ENCODE measurements around the gene C5orf15. TPM values are rescaled to one million over a fixed set of nuclear protein-coding genes. Genes with fewer than 3 reads are reported as not detected.
A peak's percentile ranks its signal among the peaks of the same experiment; 100 is the strongest.

C5orf15 gene
- total RNA-seq (10 to 100 TPM in 4 of 5 donors, 1 to 10 TPM in 1; 2.9 to 77.8 (median 31.2) TPM), polyA plus RNA-seq (10 to 100 TPM; 16.9 to 18.2 (median 17.7) TPM)
- long read RNA-seq, donor 1, transcript C5orf15-201 (3 exons, 2,358 nt): major isoform, 13 of 13 reads
- long read RNA-seq, donor 1, partial matches to known transcripts: 0 of 13 reads
- long read RNA-seq, donor 1, other reads (novel, unspliced or antisense): 0 of 13 reads
- long read RNA-seq, donor 2, transcript C5orf15-201 (3 exons, 2,358 nt): major isoform, 19 of 30 reads
- long read RNA-seq, donor 2, partial matches to known transcripts: 11 of 30 reads
- long read RNA-seq, donor 2, other reads (novel, unspliced or antisense): 0 of 30 reads
- long read RNA-seq, donor 3, transcript C5orf15-201 (3 exons, 2,358 nt): major isoform, 13 of 13 reads
- long read RNA-seq, donor 3, partial matches to known transcripts: 0 of 13 reads
- long read RNA-seq, donor 3, other reads (novel, unspliced or antisense): 0 of 13 reads
- long read RNA-seq, donor 4, partial matches to known transcripts: 0 of 4 reads
- long read RNA-seq, donor 4, other reads (novel, unspliced or antisense): 0 of 4 reads
- long read RNA-seq, donor 5, transcript C5orf15-201 (3 exons, 2,358 nt): major isoform, 25 of 25 reads
- long read RNA-seq, donor 5, partial matches to known transcripts: 0 of 25 reads
- long read RNA-seq, donor 5, other reads (novel, unspliced or antisense): 0 of 25 reads
- long read RNA-seq, donor 6, transcript C5orf15-201 (3 exons, 2,358 nt): major isoform, 34 of 52 reads
- long read RNA-seq, donor 6, partial matches to known transcripts: 18 of 52 reads
- long read RNA-seq, donor 6, other reads (novel, unspliced or antisense): 0 of 52 reads
- long read RNA-seq, donor 7, transcript C5orf15-201 (3 exons, 2,358 nt): major isoform, 22 of 27 reads
- long read RNA-seq, donor 7, partial matches to known transcripts: 5 of 27 reads
- long read RNA-seq, donor 7, other reads (novel, unspliced or antisense): 0 of 27 reads
- long read RNA-seq, donor 8, transcript C5orf15-201 (3 exons, 2,358 nt): major isoform, 28 of 28 reads
- long read RNA-seq, donor 8, partial matches to known transcripts: 0 of 28 reads
- long read RNA-seq, donor 8, other reads (novel, unspliced or antisense): 0 of 28 reads
- long read RNA-seq, donor 9, transcript C5orf15-201 (3 exons, 2,358 nt): major isoform, 13 of 23 reads
- long read RNA-seq, donor 9, partial matches to known transcripts: 10 of 23 reads
- long read RNA-seq, donor 9, other reads (novel, unspliced or antisense): 0 of 23 reads
- long read RNA-seq, donor 10, transcript C5orf15-201 (3 exons, 2,358 nt): major isoform, 13 of 22 reads
- long read RNA-seq, donor 10, partial matches to known transcripts: 9 of 22 reads
- long read RNA-seq, donor 10, other reads (novel, unspliced or antisense): 0 of 22 reads

DNA sequence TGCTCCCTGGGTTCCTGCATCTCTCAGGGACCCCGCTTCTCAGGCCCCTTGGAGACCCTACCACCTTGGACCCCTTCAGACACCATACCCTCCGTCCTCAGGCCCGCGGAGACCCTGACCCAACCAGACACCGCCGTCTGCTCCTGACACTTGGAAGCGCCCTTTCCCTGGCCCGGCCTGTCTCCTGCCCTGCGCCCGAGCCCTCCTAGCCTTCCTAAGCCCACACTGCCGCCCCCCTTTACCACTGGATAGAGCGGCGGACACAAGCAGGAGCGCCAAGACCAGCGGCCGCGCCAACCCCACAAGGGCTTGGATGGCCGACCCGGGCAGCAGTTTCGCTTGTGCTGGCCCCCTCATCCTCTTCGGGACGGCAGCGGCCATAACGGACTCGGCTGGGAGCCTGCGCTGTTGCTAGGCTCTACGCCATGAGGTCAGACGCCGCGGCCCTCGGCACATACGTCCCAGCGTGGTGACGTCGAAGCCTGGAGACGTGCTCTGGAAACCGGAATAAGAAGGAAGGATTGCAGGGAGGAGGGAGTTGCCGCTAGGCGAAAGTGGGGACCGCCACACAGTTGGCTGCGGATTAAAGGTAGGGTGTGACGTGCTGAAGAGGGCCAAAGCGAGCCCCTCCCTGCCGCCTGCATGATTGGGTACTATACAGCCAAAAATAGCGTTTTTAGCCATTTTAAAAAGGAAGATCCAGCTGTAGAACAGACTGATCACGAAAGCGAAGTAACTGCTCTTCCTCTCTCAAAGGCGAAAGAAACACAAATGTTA, at the start of gene C5orf15:
TSS of gene C5orf15 (minus strand) at position 422 of the 777 bp plus-strand sequence. CDS start at position 381, 41 bp downstream.
- H3K27me3 ChIP-seq: no peaks in the 10 kb centered on the region
- 0 to 1% (median 0%) methylated on average over 35 to 48 of the region's 48 CpGs for WGBS, 5 donors

GRCh38 chr5:134008266-134008749, 39.9 kb upstream of the C5orf15 start:
- H3K36me3 ChIP-seq: no peaks in the 10 kb centered on the region
- no peak overlapping the region for H3K4me3 ChIP-seq
- intact Hi-C loops (cut with DNase I; ENCODE audit: low total_unique reads): no loop called here
- WGBS, 5 donors: 59 to 71% (median 63%) methylated on average over 2 of the region's 2 CpGs
- H3K27ac ChIP-seq: no peak overlapping the region
- peaks cover 12 to 24% (median 21%) of the 10 kb centered on the region in 4 donors for H3K4me1 ChIP-seq
- H3K27me3 ChIP-seq: no peaks in the 10 kb centered on the region
- DNase-seq: no peak
- H3K9me3 ChIP-seq: no peaks in the 10 kb centered on the region
- TF ChIP-seq POLR2AphosphoS5 (IDR thresholded peaks at IDR 0.05) (no peak), POLR2A (IDR thresholded peaks at IDR 0.05) (no peak), EP300 (IDR thresholded peaks at IDR 0.05) (no peak)
- TF ChIP-seq, protein P1, sequence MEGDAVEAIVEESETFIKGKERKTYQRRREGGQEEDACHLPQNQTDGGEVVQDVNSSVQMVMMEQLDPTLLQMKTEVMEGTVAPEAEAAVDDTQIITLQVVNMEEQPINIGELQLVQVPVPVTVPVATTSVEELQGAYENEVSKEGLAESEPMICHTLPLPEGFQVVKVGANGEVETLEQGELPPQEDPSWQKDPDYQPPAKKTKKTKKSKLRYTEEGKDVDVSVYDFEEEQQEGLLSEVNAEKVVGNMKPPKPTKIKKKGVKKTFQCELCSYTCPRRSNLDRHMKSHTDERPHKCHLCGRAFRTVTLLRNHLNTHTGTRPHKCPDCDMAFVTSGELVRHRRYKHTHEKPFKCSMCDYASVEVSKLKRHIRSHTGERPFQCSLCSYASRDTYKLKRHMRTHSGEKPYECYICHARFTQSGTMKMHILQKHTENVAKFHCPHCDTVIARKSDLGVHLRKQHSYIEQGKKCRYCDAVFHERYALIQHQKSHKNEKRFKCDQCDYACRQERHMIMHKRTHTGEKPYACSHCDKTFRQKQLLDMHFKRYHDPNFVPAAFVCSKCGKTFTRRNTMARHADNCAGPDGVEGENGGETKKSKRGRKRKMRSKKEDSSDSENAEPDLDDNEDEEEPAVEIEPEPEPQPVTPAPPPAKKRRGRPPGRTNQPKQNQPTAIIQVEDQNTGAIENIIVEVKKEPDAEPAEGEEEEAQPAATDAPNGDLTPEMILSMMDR (IDR thresholded peaks at IDR 0.05): no peak

More for the DNA sequence above, at the start of gene C5orf15:
- peak within 1 kb of the TSS; percentile 84 to 94 (median 92) for H3K4me3 ChIP-seq
- no peaks in the 10 kb centered on the region for H3K9me3 ChIP-seq
- DNase-seq: peak; percentile 97 to 99
- H3K36me3 ChIP-seq: peaks cover 15 to 36% (median 28%) of the 10 kb centered on the region in 4 donors
- peaks cover 26 to 51% (median 36%) of the 10 kb centered on the region in 4 donors for H3K4me1 ChIP-seq
- TF ChIP-seq, protein P1 (IDR thresholded peaks at IDR 0.05): peak in 2 of 7 experiments; percentile 17 to 46
- TF ChIP-seq EP300 (IDR thresholded peaks at IDR 0.05) (no peak), POLR2A (IDR thresholded peaks at IDR 0.05) (peak in 1 of 4 donors; percentile 67), POLR2AphosphoS5 (IDR thresholded peaks at IDR 0.05) (peak; percentile 89 to 99 (median 95))
- H3K27ac ChIP-seq: peak within 1 kb of the TSS; percentile 87 to 96 (median 94)
- intact Hi-C loops (cut with DNase I; ENCODE audit: low total_unique reads): no loop called here

DNA sequence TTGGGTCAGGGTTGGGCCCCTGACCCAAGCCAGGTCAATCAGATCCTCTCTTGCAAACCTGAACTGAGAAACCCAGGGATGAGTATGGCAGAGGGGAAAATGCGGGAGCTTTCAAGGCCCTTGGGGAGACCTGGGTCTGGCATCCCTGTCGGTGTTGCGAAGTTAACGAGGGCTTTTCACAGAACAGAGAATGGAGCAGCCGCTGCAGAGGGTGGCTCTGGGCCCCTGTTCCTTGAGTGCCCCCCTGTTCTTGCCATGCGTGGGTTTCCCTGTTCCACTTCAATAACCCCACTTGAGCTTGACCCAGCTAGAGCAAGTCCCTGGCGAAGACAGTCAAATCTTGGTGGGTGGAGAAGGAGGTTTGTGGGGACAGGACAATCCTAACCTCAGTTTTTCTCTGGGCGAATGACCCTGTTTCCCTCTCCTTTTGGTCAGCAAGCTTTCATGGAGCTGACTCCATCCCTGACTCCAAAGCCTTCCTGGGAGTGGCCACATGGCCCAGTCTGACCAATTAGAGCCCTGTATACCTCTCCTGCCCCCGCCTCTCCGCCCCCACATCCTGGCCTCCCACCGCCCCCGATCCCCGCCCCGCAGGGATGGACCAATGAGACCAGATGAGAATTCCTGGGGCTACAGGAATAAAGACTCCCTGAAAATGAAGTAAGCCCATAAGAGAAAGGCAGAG, 39.3 kb upstream of the C5orf15 start:
- H3K4me1 ChIP-seq: peaks cover 17 to 29% (median 27%) of the 10 kb centered on the region in 4 donors
- WGBS, 5 donors: 70 to 84% (median 82%) methylated on average over 7 to 14 of the region's 14 CpGs
- H3K27me3 ChIP-seq: no peaks in the 10 kb centered on the region
- intact Hi-C loops (cut with DNase I; ENCODE audit: low total_unique reads): no loop called here
- H3K4me3 ChIP-seq: no peak overlapping the region
- no peaks in the 10 kb centered on the region for H3K9me3 ChIP-seq
- peak in 1 of 2 donors; percentile 40 for DNase-seq
- TF ChIP-seq, protein P1 (IDR thresholded peaks at IDR 0.05): no peak
- no peak for TF ChIP-seq EP300 (IDR thresholded peaks at IDR 0.05)
- TF ChIP-seq POLR2AphosphoS5 (IDR thresholded peaks at IDR 0.05): no peak
- TF ChIP-seq POLR2A (IDR thresholded peaks at IDR 0.05): no peak
- H3K36me3 ChIP-seq: no peaks in the 10 kb centered on the region
- H3K27ac ChIP-seq: no peak overlapping the region

Measured in stomach (tissue), 19 donors.